Thyroid gland (tissue), 4 donors: ENCODE data around the gene YTHDF2. TPM values are rescaled to one million over a fixed set of nuclear protein-coding genes. Genes with fewer than 3 reads are reported as not detected.

Source experiments
- DNase-seq, 2 donors: peaks; one replicate each; pipeline ENCODE4 v3.0.0-alpha.2; 2019
- H3K27ac ChIP-seq, 3 donors: fragments of 200-600 bp; sonication (generic); 1 replicate in 2 of 3; 2 replicates in 1 of 3; pipeline ENCODE4 v1.5.1; 2016 to 2019; ENCODE audit warnings: mild to moderate bottlenecking in 1 of 3, moderate library complexity in 1 of 3
- H3K27me3 ChIP-seq: fragments of 200-600 bp; sonication (generic); one replicate; pipeline ENCODE4 v1.5.1; 2019
- H3K36me3 ChIP-seq, 2 donors: fragments of 200-600 bp; sonication (generic); one replicate each; pipeline ENCODE4 v1.5.1; 2016 to 2019
- H3K4me1 ChIP-seq, 2 donors: fragments of 200-600 bp; sonication (generic); one replicate each; pipeline ENCODE4 v1.5.1; 2017 to 2019
- H3K4me3 ChIP-seq, 3 donors: fragments of 200-600 bp; sonication (generic); replicated peaks in 1 of 3; 1 replicate in 2 of 3; 2 replicates in 1 of 3; pipeline ENCODE4 v1.5.1; 2016; ENCODE audit warnings: mild to moderate bottlenecking in 1 of 3
- H3K9me3 ChIP-seq: fragments of 200-600 bp; sonication (generic); one replicate; pipeline ENCODE4 v1.5.1; 2017
- CTCF ChIP-seq, 6 experiments: fragments of 200-600 bp in 3 of 6; fragments of 450-650 bp in 3 of 6; sonication (generic) in 3 of 6; IDR thresholded peaks; one replicate each; pipeline ENCODE4 v1.5.1; 2016 to 2019; ENCODE audit warnings: antibody characterized with exemption in 6 of 6, mild to moderate bottlenecking in 2 of 6, inconsistent platforms in 1 of 6, moderate library complexity in 1 of 6
- POLR2A ChIP-seq, 2 donors: fragments of 450-650 bp; IDR thresholded peaks; one replicate each; pipeline ENCODE4 v1.6.1; 2017; ENCODE audit warnings: antibody characterized with exemption in 2 of 2, mild to moderate bottlenecking in 2 of 2, moderate library complexity in 1 of 2
- WGBS, 2 donors: methylation state at CpG; one replicate each; pipeline ENCODE4 v1.1.5; 2017; 5-methylcytosine and 5-hydroxymethylcytosine counted together
- intact Hi-C: fragments of 100-400 bp; cut with DNase I; formaldehyde crosslinking; loops from one replicate; pipeline ENCODE4 v1.15.1; 2023
- total RNA-seq, 4 donors: library from RNA; depleted of rRNA; stranded (reverse); fragments of >200 nt; gene quantifications; one replicate each; pipeline ENCODE4 v1.2.3, GENCODE V29; 2016

The YTHDF2 gene
- total RNA-seq, 4 donors from 2014 or later = 53.1 to 74.4 (median 62.2) TPM

- Histone ChIP-seq H3K27ac (no peak overlapping the region), H3K36me3 (no peaks in the 10 kb centered on the region), H3K4me1 (no peaks in the 10 kb centered on the region), H3K4me3 (no peak overlapping the region), H3K9me3 (no peaks in the 10 kb centered on the region), H3K27me3 (no peaks in the 10 kb centered on the region)
- DNase-seq = no peak
- intact Hi-C loops = loop anchor here (10.0 kb wide), 1 partner anchor 423 kb away; no protein-coding TSS in a partner anchor
- 74% methylated on average over 11 of the region's 11 CpGs for WGBS, 2 donors
- no peak for TF ChIP-seq CTCF (IDR thresholded peaks at IDR 0.05)
- no peak for TF ChIP-seq POLR2A (IDR thresholded peaks at IDR 0.05)
Measured at GRCh38 chr1:28781305-28781704, 44.6 kb downstream of the YTHDF2 start.

GRCh38 chr1:28782011-28782410 is 45.3 kb downstream of the YTHDF2 start:
- WGBS, 2 donors = 66 to 72% methylated on average over 3 of the region's 3 CpGs
- no peaks in the 10 kb centered on the region for H3K27me3 ChIP-seq
- DNase-seq = no peak
- intact Hi-C loops = loop anchor here (10.0 kb wide), 1 partner anchor 423 kb away; no protein-coding TSS in a partner anchor
- H3K4me1 ChIP-seq = no peaks in the 10 kb centered on the region
- no peak for TF ChIP-seq CTCF (IDR thresholded peaks at IDR 0.05)
- no peak for TF ChIP-seq POLR2A (IDR thresholded peaks at IDR 0.05)
- no peak overlapping the region for H3K27ac ChIP-seq
- H3K9me3 ChIP-seq = no peaks in the 10 kb centered on the region
- no peak overlapping the region for H3K4me3 ChIP-seq
- H3K36me3 ChIP-seq = no peaks in the 10 kb centered on the region

- intact Hi-C loops = loop anchor here (10.0 kb wide), 1 partner anchor 421 kb away; no protein-coding TSS in a partner anchor
- TF ChIP-seq POLR2A (IDR thresholded peaks at IDR 0.05) = no peak
- WGBS, 2 donors = 77 to 85% methylated on average over 2 of the region's 2 CpGs
- no peak for DNase-seq
- Histone ChIP-seq H3K36me3 (no peaks in the 10 kb centered on the region), H3K27ac (no peak overlapping the region), H3K4me1 (no peaks in the 10 kb centered on the region), H3K4me3 (no peak overlapping the region), H3K27me3 (no peaks in the 10 kb centered on the region), H3K9me3 (no peaks in the 10 kb centered on the region)
Measured at GRCh38 chr1:28783363-28783762, 46.6 kb downstream of the YTHDF2 start.

- no peaks in the 10 kb centered on the region for H3K36me3 ChIP-seq
- H3K27me3 ChIP-seq = no peaks in the 10 kb centered on the region
- intact Hi-C loops = loop anchor here (5.0 to 10.0 kb wide), 2 partner anchors 88 to 415 kb away; no protein-coding TSS in a partner anchor
- TF ChIP-seq POLR2A (IDR thresholded peaks at IDR 0.05) = no peak
- TF ChIP-seq CTCF (IDR thresholded peaks at IDR 0.05) = no peak
- no peaks in the 10 kb centered on the region for H3K4me1 ChIP-seq
- no peak overlapping the region for H3K4me3 ChIP-seq
- H3K9me3 ChIP-seq = no peaks in the 10 kb centered on the region
- 88 to 94% methylated on average over 9 of the region's 9 CpGs for WGBS, 2 donors
- DNase-seq = no peak
- H3K27ac ChIP-seq = no peak overlapping the region
Measured at GRCh38 chr1:28789412-28789811, 52.7 kb downstream of the YTHDF2 start.

- H3K27ac ChIP-seq = no peak overlapping the region
- no peak overlapping the region for H3K4me3 ChIP-seq
- no peak for TF ChIP-seq POLR2A (IDR thresholded peaks at IDR 0.05)
- no peak for TF ChIP-seq CTCF (IDR thresholded peaks at IDR 0.05)
- H3K4me1 ChIP-seq = no peaks in the 10 kb centered on the region
- intact Hi-C loops = loop anchor here (5.0 to 10.0 kb wide), 2 partner anchors 87 to 415 kb away; no protein-coding TSS in a partner anchor
- DNase-seq = no peak
- H3K36me3 ChIP-seq = no peaks in the 10 kb centered on the region
- H3K27me3 ChIP-seq = no peaks in the 10 kb centered on the region
- no peaks in the 10 kb centered on the region for H3K9me3 ChIP-seq
- 75 to 78% methylated on average over 6 of the region's 6 CpGs for WGBS, 2 donors
Measured at GRCh38 chr1:28789816-28790215, 53.1 kb downstream of the YTHDF2 start.
